Endothelial cell of umbilical vein (primary cell): ENCODE results near the gene SYNDIG1. TPM values are rescaled to one million over a fixed set of nuclear protein-coding genes. Genes with fewer than 3 reads are reported as not detected.

Experiments
- BruUV-seq: library from RNA; stranded (reverse); fragments of 400-500 nt; replicated peaks from 2 replicates; lab custom pipeline; 2021; lab: Mats Ljungman, UMichigan
- CTCF ChIA-PET: fragments of 300-600, 350-600 bp; sonication (Branson Sonifier 250); formaldehyde crosslinking; loops from one replicate; lab custom pipeline; 2021; ENCODE audit warnings: antibody characterized with exemption, inconsistent platforms; lab: Charles Lee
- POLR2A ChIA-PET: fragments of 300-600, 350-600 bp; sonication (Branson Sonifier 250); formaldehyde crosslinking; loops from one replicate; lab custom pipeline; 2021; ENCODE audit warnings: antibody characterized with exemption, inconsistent platforms; lab: Charles Lee
- DNase-seq: peaks from one replicate; pipeline ENCODE4 v3.0.0-alpha.2; 2011; ENCODE audit warnings: low read depth, low spot score
- FAIRE-seq: peaks from 2 replicates; lab custom pipeline; 2011; peaks lifted over from hg19 to GRCh38; lab: Jason Lieb, UNC
- H2AFZ ChIP-seq: 2 replicates; pipeline ENCODE4 v1.6.0; 2012; ENCODE audit warnings: low read depth, low read length, control low read depth, inconsistent platforms
- H3K27ac ChIP-seq: 2 replicates; pipeline ENCODE4 v1.5.1; 2011; ENCODE audit warnings: low read depth, mild to moderate bottlenecking, control low read depth, low read length, moderate library complexity; ENCODE audit not compliant: insufficient read depth
- H3K27me3 ChIP-seq, 2 experiments: 2 replicates each; pipeline versions ENCODE4 v1.6.0 to v1.6.1; 2011; ENCODE audit warnings: low read length in 2 of 2, mixed read lengths in 1 of 2; ENCODE audit not compliant: control insufficient read depth in 2 of 2, insufficient read depth in 2 of 2
- H3K36me3 ChIP-seq, 2 experiments: 2 replicates in 1 of 2; 3 replicates in 1 of 2; pipeline ENCODE4 v1.5.1; 2011; ENCODE audit warnings: low read length in 2 of 2, mild to moderate bottlenecking in 1 of 2, moderate library complexity in 1 of 2; ENCODE audit not compliant: control insufficient read depth in 2 of 2, insufficient read depth in 2 of 2; ENCODE audit errors: extremely low read depth in 1 of 2
- H3K4me1 ChIP-seq: 3 replicates; pipeline ENCODE4 v1.5.1; 2011; ENCODE audit warnings: mild to moderate bottlenecking, low read length; ENCODE audit not compliant: control insufficient read depth, insufficient read depth; ENCODE audit errors: extremely low read depth
- H3K4me2 ChIP-seq: 2 replicates; pipeline ENCODE4 v1.6.1; 2011; ENCODE audit warnings: low read length, control low read depth, mixed read lengths; ENCODE audit not compliant: insufficient read depth
- H3K4me3 ChIP-seq, 3 experiments: fragments of 200-600 bp in 1 of 3; sonication (generic), shearing (Covaris generic) in 1 of 3; replicated peaks in 1 of 3; 2 replicates each; pipeline ENCODE4 v1.5.1; 2011 to 2016; ENCODE audit warnings: control low read depth in 3 of 3, low read length in 3 of 3, mild to moderate bottlenecking in 2 of 3, inconsistent platforms in 1 of 3, low read depth in 1 of 3, moderate library complexity in 1 of 3; ENCODE audit not compliant: insufficient read depth in 1 of 3
- H3K79me2 ChIP-seq: 2 replicates; pipeline ENCODE4 v1.6.0; 2012; ENCODE audit warnings: low read length, inconsistent platforms; ENCODE audit not compliant: control insufficient read depth, insufficient read depth
- H3K9ac ChIP-seq: replicated peaks from 2 replicates; pipeline ENCODE3; 2011; ENCODE audit warnings: low read length, control low read depth; ENCODE audit not compliant: insufficient read depth; ENCODE audit errors: extremely low read depth
- H3K9me1 ChIP-seq: replicated peaks from 3 replicates; pipeline ENCODE4 v1.6.0; 2011; ENCODE audit warnings: mild to moderate bottlenecking, low read length; ENCODE audit not compliant: control insufficient read depth, insufficient read depth; ENCODE audit errors: extremely low read depth
- H3K9me3 ChIP-seq: replicated peaks from 2 replicates; pipeline ENCODE4 v1.5.1; 2012; ENCODE audit warnings: low read length, inconsistent platforms; ENCODE audit not compliant: control insufficient read depth, insufficient read depth
- H4K20me1 ChIP-seq: replicated peaks from 2 replicates; pipeline ENCODE3; 2011; ENCODE audit warnings: mild to moderate bottlenecking, low read length; ENCODE audit not compliant: control insufficient read depth, insufficient read depth; ENCODE audit errors: extremely low read depth
- EZH2 ChIP-seq: IDR thresholded peaks from 2 replicates; pipeline ENCODE4 v1.6.1; 2012; ENCODE audit warnings: borderline replicate concordance, low read depth, mild to moderate bottlenecking, moderate library complexity, low read length, inconsistent platforms; ENCODE audit not compliant: severe bottlenecking
- FOS ChIP-seq: IDR thresholded peaks from 2 replicates; pipeline ENCODE4 v1.6.1; 2011; ENCODE audit warnings: mild to moderate bottlenecking, low read length, moderate library complexity, borderline replicate concordance; ENCODE audit not compliant: insufficient read depth
- GATA2 ChIP-seq: IDR thresholded peaks from 2 replicates; pipeline ENCODE4 v1.7.0; 2011; ENCODE audit warnings: low read depth, mild to moderate bottlenecking, moderate library complexity, mixed read lengths, low read length; ENCODE audit not compliant: insufficient read length, insufficient read depth
- JUN ChIP-seq: IDR thresholded peaks from 2 replicates; pipeline ENCODE4 v1.6.1; 2011; ENCODE audit warnings: borderline replicate concordance, low read depth; ENCODE audit not compliant: insufficient read length, insufficient read depth
- MYC ChIP-seq: IDR thresholded peaks from one replicate; pipeline ENCODE4 v1.6.1; 2011; ENCODE audit warnings: mild to moderate bottlenecking, low read depth, low read length
- POLR2A ChIP-seq: IDR thresholded peaks from 2 replicates; pipeline ENCODE4 v1.6.1; 2012; ENCODE audit warnings: low read depth, mild to moderate bottlenecking, control low read depth, low read length
- POLR2AphosphoS5 ChIP-seq: IDR thresholded peaks from 2 replicates; pipeline ENCODE4 v1.6.1; 2012; ENCODE audit warnings: low read depth, mild to moderate bottlenecking, control low read depth, low read length, moderate library complexity; ENCODE audit not compliant: insufficient read depth
- dilution Hi-C: fragments of 300-500 bp; cut with MboI; formaldehyde crosslinking; loops from one replicate; pipeline ENCODE4 v1.15.0; 2019; ENCODE audit warnings: low sequenced_read_pairs; ENCODE audit not compliant: extremely low pct_ligation_motif_present
- intact Hi-C: fragments of 100-400 bp; cut with micrococcal nuclease; formaldehyde crosslinking; loops from one replicate; pipeline ENCODE4 v1.10.0; 2022
- polyA plus RNA-seq, 4 experiments: library from polyadenylated mRNA; depleted of rRNA in 3 of 4; stranded (reverse) in 3 of 4; unstranded in 1 of 4; fragments of >200 nt; gene quantifications; 2 replicates each; pipeline versions ENCODE4 v1.2.1 to v1.2.3, GENCODE V29; 2011 to 2012; ENCODE audit warnings: missing spikeins in 1 of 4
- total RNA-seq: library from RNA; stranded (reverse); gene quantifications from 2 replicates; pipeline ENCODE4 v1.2.3, GENCODE V29; 2021
- TF ChIP-seq, protein P1 (sequence below): IDR thresholded peaks from 2 replicates; pipeline ENCODE4 v1.6.1; 2011; ENCODE audit not compliant: insufficient read depth, insufficient read length
- TF ChIP-seq, protein P2 (sequence below), 2 donors: IDR thresholded peaks; 1 replicate in 1 of 2; 2 replicates in 1 of 2; pipeline ENCODE4 v1.5.1; 2011; ENCODE audit warnings: low read length in 2 of 2, mild to moderate bottlenecking in 2 of 2, moderate library complexity in 2 of 2, control low read depth in 1 of 2, inconsistent platforms in 1 of 2, low read depth in 1 of 2; ENCODE audit not compliant: insufficient read depth in 1 of 2; ENCODE audit errors: extremely low read depth in 1 of 2

SYNDIG1 gene
- total and polyA plus RNA-seq, 2 donors (not counting 3 experiments of a cell fraction or from before 2014, with no cell fraction given), result not detected

DNA sequence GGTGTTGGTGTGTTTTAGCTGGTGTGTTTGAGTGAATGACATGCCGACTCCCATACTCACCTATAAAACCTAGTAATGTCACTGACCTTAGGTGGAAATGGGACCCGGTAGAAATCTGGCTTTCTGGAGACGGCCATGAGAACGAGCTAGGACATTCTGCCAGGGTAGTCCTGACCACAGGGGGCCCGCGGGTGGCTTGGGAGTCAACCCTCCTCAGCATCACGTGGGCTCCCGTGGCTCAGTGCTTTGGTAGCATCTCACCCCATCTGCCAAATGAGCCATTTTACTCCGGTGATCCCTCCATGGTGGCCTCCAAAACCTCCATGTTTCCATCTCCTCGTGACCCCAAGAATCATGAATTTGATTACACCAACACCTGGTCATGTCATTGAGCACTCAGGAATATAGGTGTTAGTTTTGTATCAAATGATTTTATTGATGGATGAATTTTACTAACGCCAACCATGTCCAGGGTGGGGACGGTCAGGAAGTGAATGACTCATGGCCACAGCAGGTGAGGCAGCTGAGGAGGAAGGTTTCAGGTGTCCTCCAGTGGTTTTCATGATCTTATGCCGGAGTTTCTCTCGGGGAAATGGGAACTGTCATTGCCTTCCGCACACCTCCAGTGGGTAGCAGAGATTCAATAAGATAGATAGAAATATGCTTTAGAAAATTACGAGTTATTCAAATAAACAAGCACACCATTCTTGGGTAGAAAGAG is 195.0 kb downstream of the SYNDIG1 start:
- no peaks in the 10 kb centered on the region for H3K4me1 ChIP-seq
- no peaks in the 10 kb centered on the region for H3K79me2 ChIP-seq
- dilution Hi-C loops (no loop called here), intact Hi-C loops (no loop called here)
- H3K27ac ChIP-seq, result no peak overlapping the region
- DNase-seq, result no peak
- ChIA-PET POLR2A (no interaction called here), CTCF (no interaction called here)
- no peak overlapping the region for H3K4me3 ChIP-seq
- H3K9me3 ChIP-seq, result peaks cover 2% of the 10 kb centered on the region
- no peaks in the 10 kb centered on the region for H3K27me3 ChIP-seq
- TF ChIP-seq POLR2AphosphoS5, result no peak
- no peak for TF ChIP-seq FOS
- TF ChIP-seq, protein P1, sequence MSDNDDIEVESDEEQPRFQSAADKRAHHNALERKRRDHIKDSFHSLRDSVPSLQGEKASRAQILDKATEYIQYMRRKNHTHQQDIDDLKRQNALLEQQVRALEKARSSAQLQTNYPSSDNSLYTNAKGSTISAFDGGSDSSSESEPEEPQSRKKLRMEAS, result no peak
- no peak for TF ChIP-seq JUN
- no peak for TF ChIP-seq MYC
- TF ChIP-seq GATA2, result no peak
- TF ChIP-seq POLR2A, result no peak
- TF ChIP-seq, protein P2, sequence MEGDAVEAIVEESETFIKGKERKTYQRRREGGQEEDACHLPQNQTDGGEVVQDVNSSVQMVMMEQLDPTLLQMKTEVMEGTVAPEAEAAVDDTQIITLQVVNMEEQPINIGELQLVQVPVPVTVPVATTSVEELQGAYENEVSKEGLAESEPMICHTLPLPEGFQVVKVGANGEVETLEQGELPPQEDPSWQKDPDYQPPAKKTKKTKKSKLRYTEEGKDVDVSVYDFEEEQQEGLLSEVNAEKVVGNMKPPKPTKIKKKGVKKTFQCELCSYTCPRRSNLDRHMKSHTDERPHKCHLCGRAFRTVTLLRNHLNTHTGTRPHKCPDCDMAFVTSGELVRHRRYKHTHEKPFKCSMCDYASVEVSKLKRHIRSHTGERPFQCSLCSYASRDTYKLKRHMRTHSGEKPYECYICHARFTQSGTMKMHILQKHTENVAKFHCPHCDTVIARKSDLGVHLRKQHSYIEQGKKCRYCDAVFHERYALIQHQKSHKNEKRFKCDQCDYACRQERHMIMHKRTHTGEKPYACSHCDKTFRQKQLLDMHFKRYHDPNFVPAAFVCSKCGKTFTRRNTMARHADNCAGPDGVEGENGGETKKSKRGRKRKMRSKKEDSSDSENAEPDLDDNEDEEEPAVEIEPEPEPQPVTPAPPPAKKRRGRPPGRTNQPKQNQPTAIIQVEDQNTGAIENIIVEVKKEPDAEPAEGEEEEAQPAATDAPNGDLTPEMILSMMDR (IDR thresholded peaks at IDR 0.05; ENCODE audit: extremely low read depth in 1 of 2, insufficient read depth in 1 of 2, low read depth in 1 of 2, low read length in 2 of 2), result no peak
- TF ChIP-seq EZH2, result no peak
- FAIRE-seq, result no peak
- no peak overlapping the region for H3K4me2 ChIP-seq
- H2AFZ ChIP-seq, result no peak overlapping the region
- H3K9ac ChIP-seq, result no peak overlapping the region
- H3K9me1 ChIP-seq, result no peaks in the 10 kb centered on the region
- H4K20me1 ChIP-seq, result no peaks in the 10 kb centered on the region
- BruUV-seq, result no TSS peak
- no peaks in the 10 kb centered on the region for H3K36me3 ChIP-seq
